GM21576 (cell line): Measurements from ENCODE around the gene BLCAP.
A peak's percentile ranks its signal among the peaks of the same experiment; 100 is the strongest.
"Not testable (repeated sequence)": the region's sequence is repeated elsewhere in the genome, so short reads cannot be mapped to it uniquely, and the experiment has no call there.

Experiments
- ATAC-seq: cut with Tn5 transposase; IDR thresholded peaks from one replicate; pipeline ENCODE4 v1.9.1; 2021; ENCODE audit warnings: mild to moderate bottlenecking, moderate library complexity; ENCODE audit not compliant: unreplicated experiment

The BLCAP gene

DNA sequence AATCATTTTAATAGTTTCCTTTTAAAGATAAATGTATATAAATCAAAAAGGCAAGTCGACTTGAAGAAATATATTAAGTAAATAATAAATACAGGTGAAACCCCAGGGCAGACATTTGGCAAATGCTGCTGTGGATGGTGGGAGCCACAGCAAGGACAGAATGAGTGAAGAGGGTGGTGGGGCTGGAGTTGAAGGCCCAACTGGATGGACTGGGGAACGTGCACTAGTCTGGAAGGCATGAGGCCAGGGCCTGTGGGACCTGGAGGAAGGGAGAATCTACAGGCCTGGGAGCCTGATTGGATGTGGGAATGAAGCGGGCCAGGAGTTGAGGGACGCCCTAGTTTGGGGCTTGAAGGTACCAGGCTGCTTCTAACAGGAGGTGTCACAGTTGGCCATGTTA lies 30.6 kb upstream of the BLCAP start:
- ATAC-seq = no peak

- no peak for ATAC-seq
Measured at GRCh38 chr20:37556538-37556937, 28.9 kb upstream of the BLCAP start.

DNA sequence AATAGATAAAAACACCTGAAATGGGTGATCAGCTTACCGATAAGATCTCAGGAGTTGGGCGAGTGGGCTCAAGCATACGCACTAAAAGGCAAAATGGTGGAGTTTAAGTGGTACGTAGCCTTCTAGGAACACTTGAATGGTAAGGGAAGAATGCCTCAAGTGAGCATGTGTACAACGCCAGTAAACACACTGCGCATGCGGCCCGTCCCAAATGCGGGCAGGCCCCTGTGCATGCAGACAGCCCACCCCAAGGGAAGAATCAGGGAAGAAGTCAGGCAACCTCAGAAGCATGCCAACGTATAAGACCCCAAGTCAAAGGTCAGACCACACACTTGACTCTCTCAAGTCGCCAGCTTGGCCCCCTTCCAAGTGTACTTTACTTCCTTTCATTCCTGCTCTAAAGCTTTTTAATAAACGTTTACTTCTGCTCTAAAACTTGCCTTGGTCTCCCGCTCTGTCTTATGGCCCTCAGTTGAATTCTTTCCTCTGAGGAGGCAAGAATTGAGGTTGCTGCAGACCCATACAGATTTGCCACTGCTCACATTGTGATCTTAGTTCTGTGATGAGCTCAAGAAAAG lies 27.1 kb upstream of the BLCAP start:
- ATAC-seq = not testable (repeated sequence)

GRCh38 chr20:37552415-37552814 lies 24.7 kb upstream of the BLCAP start:
- ATAC-seq = no peak

DNA sequence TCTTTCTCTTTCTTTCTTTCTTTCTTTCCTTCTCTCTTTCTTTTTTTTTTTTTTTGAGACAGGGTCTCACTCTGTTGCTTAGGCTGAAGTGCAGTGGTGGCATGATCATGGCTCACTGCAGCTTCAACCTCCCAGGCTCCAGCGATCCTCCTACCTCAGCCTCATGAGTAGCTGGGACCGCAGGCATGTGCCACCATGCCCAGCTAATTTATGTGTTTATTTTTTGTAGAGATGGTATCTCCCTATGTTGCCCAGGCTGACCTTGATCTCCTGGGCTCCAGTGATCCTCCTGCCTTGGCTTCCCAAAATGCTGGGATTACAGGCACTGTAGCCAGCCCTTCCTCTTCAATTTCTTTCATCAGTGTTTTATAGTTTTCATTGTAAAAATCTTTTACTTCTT lies 24.0 kb upstream of the BLCAP start:
- ATAC-seq = not testable (repeated sequence)

GRCh38 chr20:37550101-37550920 lies 22.6 kb upstream of the BLCAP start:
- ATAC-seq = not testable (repeated sequence)

DNA sequence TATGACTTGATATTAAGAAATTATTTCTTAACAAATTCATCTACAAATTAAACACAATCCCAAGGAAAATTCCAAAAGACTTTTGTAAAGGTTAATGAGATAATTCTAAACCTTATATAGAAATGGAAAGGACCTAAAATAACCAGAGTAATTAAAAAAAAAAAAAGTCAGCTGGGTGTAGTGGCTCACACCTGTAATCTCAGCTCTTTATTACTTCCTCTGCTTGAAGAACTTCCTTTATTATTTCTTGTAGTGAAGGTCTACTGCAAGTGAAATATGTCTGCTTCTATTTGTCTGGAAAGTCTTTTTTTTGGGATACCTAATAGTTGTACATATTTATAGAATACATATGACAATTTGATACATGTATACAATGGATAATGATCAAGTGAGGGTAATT lies 20.2 kb upstream of the BLCAP start:
- ATAC-seq = no peak

DNA sequence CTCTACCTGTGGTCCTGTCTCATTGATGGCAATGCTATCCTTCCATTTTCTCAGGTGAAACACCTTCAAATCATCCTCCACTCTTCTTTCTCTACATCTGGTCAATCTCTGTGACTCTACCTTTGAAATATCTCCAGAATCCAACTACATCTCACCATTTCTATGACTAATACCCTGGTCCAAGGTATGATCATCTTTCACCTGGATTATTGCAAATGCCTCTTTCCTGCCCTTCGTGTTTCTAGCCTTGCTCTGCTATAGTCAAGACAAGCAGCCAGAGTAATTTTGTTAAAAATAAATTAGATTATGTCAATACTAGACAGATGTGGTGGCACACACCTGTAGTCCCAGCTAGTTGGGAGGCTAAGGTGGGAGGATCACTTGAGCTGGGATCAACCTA lies 17.8 kb upstream of the BLCAP start:
- ATAC-seq = no peak

DNA sequence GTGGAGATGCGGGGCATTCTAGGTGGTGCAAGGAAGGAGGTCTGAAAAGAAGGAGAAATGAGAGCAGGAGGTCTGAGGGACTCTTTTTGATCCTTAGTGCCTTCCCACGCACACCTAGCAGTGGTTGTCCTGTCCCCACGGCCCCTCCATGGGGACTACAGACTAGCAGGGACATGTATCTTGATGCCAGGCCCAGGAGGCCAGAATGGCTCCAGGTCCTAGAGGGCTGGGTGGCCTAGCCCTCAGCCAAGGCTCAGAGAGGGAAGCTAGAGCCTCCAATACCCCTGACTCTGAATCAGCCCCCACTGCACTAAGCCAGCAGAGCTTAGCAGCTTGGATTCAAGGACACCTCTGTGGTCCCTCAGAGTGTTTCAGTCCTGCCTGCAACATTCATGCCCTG lies 16.7 kb upstream of the BLCAP start:
- no peak for ATAC-seq

DNA sequence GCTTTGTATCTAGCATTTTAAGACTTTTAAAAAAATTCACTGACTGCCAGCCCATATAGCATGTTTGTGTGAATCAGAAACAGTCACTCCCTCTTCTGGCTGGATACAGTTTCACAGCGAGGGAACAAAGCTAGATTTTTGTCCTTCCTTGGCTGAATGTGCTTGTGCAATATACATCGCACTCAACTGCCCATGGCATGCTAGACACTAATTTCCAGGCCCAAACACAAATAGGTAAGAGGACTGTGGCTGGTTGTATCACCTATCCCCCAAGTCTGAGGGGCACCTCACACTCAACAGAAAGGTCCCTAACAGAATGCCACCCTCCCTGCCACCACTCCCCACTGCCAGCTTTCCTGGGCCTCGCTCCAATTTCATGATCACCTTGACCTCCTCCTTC lies 16.2 kb upstream of the BLCAP start:
- ATAC-seq = no peak

DNA sequence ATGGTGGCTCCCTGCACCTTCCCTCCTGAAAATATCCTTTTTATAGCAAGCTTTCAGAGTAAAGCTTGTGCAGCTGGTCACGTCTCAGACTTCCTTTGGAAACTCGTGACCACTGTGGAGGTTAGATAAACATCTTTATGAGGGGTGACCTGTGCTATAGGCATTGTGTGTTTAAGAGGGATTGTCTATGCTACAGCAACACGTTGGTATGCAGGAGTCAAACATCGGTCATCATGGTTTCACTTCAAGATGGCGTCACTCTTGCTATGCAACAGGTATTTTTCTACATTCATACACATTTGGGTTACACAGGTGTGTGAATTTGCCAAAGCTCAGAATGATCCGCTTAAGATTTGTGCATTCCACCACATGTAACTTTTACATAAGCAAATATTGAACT lies 14.6 kb upstream of the BLCAP start:
- no peak for ATAC-seq

GRCh38 chr20:37541326-37541725 lies 13.7 kb upstream of the BLCAP start:
- no peak for ATAC-seq

DNA sequence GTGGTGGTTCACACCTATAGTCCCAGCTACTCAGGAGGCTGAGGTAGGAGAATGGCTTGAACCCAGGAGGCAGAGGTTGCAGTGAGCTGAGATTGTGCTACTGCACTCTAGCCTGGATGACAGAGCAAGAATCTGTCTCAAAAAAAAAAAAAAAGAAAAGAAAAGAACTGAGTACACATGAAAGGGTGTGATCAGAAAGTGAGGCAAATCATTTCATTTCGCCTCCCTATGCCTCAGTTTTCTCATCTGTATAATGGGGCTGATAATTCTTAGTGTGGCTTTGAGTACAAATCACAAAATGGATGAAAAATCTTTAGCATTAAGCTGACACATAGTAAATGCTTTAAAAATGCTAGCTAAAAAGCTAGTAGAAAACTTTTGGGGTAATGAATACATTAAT lies 13.2 kb upstream of the BLCAP start:
- not testable (repeated sequence) for ATAC-seq

- ATAC-seq = no peak
Measured at GRCh38 chr20:37540001-37540400, 12.3 kb upstream of the BLCAP start.

DNA sequence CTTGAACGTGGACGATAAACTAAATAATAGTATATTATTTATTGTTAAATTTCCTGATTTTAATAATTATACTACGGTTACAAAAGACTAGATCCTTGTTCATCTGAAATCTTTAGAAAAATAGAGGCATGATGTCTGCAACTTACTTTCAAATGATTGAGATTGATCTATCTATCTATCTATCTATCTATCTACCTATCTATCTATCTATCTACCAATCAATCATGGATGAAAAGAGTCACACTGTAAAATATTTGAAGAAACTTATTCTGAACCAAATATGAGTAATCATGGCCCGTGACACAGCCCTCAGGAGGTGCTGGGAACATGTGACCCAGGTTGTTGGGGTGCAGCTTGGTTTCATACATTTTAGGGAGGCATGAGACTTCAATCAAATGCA lies 11.7 kb upstream of the BLCAP start:
- ATAC-seq = no peak

- no peak for ATAC-seq
Measured at GRCh38 chr20:37538003-37538402, 10.3 kb upstream of the BLCAP start.

DNA sequence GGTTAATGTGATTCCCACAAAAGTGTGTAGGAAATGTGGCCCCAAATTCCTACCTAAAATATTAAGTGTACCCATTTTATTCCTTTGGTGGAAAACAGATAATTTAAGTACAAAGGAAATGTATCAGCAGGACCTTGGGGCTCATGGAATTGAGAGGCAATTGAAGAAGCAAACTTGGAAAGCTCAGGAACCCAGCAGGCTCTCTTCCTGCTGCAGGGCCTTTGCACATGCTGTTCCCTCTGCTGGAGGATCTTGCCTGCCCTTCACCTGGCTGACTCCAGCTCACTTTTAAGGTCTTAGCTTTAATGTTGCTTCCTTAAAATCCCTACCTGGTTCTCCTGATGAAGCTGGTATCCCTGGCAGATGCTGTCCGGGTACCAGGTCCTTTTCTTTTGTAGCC lies 9.8 kb upstream of the BLCAP start:
- ATAC-seq = no peak

- ATAC-seq = no peak
Measured at GRCh38 chr20:37535443-37536132, 7.9 kb upstream of the BLCAP start.

DNA sequence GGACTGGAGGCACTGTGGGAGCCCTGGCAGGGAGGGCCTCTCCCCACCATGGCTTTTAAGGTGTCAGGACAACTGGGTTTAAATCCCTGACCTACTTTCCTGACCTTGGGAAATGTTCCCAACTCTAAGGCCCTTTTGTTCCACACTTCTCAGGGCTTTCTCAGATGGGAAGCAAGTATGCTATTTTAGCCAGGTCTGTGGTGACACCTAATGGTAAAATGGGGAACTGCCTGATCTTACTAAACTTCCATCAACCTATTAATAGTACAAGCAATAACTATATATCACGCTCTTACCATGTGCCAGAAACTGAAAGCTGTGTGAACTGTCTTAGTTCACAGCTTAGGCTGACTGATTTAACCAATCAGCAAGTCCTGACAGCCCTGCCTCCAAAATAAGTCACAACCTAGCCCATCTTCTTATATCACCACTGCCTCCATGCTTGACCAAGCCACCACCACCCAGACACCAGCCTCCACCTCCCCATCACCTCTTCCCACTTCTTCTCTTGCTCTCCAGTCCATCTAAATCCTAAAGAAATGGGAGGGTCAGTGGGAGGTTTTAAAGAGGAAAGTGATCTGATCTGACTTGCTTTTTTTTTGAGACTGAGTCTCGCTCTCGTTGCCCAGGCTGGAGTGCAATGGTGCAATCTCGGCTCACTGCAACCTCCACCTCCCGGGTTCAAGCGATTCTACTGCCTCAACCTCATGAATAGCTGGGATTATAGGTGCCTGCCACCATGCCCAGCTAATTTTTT lies 6.9 kb upstream of the BLCAP start:
- peak; percentile 68 for ATAC-seq

- no peak for ATAC-seq
Measured at GRCh38 chr20:37533154-37533715, 5.6 kb upstream of the BLCAP start.

GRCh38 chr20:37531856-37532255 lies 4.2 kb upstream of the BLCAP start:
- no peak for ATAC-seq
